Measurements from ENCODE around the gene LMO1.

LMO1 gene

DNA sequence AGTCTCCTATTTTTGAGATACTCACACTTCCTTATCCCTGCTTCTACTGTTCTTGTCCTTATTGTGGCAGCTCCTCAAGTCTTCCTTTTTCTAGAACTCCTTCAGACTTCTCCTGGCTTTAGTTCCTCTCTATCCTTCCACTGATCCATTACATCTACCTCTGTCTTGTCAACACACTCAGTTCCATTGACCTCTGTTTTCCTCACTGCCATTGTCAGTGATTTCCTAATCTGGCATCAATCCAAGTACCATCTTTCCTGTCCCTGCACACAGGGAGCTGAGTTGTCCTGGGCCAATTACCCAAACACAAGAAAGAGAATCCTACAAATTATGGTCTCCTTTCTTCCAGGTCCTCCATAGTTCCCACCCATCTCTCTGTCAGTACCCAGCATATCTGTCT, 66.9 kb downstream of the LMO1 start:
- TF ChIP-seq, protein P1, sequence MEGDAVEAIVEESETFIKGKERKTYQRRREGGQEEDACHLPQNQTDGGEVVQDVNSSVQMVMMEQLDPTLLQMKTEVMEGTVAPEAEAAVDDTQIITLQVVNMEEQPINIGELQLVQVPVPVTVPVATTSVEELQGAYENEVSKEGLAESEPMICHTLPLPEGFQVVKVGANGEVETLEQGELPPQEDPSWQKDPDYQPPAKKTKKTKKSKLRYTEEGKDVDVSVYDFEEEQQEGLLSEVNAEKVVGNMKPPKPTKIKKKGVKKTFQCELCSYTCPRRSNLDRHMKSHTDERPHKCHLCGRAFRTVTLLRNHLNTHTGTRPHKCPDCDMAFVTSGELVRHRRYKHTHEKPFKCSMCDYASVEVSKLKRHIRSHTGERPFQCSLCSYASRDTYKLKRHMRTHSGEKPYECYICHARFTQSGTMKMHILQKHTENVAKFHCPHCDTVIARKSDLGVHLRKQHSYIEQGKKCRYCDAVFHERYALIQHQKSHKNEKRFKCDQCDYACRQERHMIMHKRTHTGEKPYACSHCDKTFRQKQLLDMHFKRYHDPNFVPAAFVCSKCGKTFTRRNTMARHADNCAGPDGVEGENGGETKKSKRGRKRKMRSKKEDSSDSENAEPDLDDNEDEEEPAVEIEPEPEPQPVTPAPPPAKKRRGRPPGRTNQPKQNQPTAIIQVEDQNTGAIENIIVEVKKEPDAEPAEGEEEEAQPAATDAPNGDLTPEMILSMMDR (conservative IDR thresholded peaks at IDR 0.05; ENCODE audit: low read depth, low read length) = no peak
- no peak for DNase-seq (ENCODE audit: low read depth)
- H3K4me3 ChIP-seq (ENCODE audit: low read depth, low read length) = no peak overlapping the region

DNA sequence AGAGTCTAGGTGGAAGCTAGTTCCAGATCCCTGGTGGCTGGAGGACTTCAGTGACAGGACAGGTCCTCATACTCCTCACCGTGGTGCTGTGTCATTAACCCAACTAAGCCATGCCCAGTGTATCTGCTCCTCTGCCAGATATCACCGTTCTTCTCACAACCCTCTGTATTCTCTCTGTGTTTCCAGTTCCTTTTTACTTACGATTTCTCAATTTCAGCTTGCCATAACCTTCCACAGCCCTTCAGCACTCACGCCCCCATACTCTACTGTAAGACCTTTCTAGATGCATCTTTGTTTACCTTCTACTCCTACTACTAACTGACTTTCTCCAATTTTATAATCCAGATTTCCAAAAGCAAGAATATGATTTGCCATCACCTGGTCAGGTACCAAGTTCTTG, 68.7 kb downstream of the LMO1 start:
- DNase-seq (ENCODE audit: low read depth) = no peak
- H3K4me3 ChIP-seq (ENCODE audit: low read depth, low read length) = no peak overlapping the region
- TF ChIP-seq, protein P1 (conservative IDR thresholded peaks at IDR 0.05; ENCODE audit: low read depth, low read length) = no peak

- TF ChIP-seq, protein P1 (conservative IDR thresholded peaks at IDR 0.05; ENCODE audit: low read depth, low read length) = no peak
- DNase-seq (ENCODE audit: low read depth) = no peak
Measured at GRCh38 chr11:8192896-8193209, 70.8 kb downstream of the LMO1 start.

DNA sequence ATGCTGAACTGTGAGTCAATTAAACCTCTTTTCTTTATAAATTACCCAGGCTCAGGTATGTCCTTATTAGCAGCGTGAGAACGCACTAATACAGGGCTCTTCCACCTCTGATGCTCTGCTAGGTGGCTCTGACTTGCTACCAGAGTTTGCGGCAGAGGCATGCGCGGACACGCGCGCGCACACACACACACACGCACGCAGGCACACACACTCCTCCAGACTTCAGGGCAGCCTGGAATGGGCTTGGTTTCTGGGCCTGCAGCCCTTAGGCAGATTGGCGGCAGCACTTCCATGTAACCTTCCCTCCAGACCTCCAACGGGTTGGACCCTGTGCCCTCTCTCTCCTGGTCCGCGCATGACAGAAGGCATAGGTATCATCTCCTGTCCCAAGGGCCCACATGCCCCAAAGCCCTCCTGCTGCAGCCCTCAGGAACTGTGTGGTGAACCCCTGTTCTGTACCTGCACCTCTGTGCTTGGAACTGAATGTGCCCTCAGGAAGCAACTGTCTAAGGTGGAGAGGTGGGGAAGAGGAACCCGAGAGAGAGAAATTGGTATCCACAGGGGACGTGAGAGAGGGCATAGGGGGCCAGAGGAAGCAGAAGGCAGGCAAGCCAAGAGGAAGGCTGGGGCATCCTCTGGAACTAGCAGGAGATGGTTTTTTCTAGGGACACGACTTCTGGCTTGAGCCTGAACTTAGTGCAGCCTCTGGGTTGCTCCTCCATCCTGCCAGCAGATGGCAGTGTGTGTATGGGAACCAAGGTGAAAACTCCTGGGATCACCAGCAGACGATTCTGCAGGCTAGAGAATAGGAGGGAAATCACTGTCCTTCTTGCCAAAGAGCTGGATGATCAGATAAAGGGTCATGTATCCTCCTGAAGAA, 71.4 kb downstream of the LMO1 start:
- H3K4me3 ChIP-seq (ENCODE audit: low read depth, low read length) = no peak overlapping the region
- TF ChIP-seq, protein P1 (conservative IDR thresholded peaks at IDR 0.05; ENCODE audit: low read depth, low read length) = peak; percentile 94
- peak; percentile 85 for DNase-seq (ENCODE audit: low read depth)

More at GRCh38 chr11:8192896-8193209, 70.8 kb downstream of the LMO1 start:
- no peak overlapping the region for H3K4me3 ChIP-seq (ENCODE audit: low read depth, low read length)

GRCh38 chr11:8190431-8190830, 73.2 kb downstream of the LMO1 start:
- DNase-seq (ENCODE audit: low read depth) = no peak
- TF ChIP-seq, protein P1 (conservative IDR thresholded peaks at IDR 0.05; ENCODE audit: low read depth, low read length) = no peak
- no peak overlapping the region for H3K4me3 ChIP-seq (ENCODE audit: low read depth, low read length)

GRCh38 chr11:8186429-8186828, 77.2 kb downstream of the LMO1 start:
- TF ChIP-seq, protein P1 (conservative IDR thresholded peaks at IDR 0.05; ENCODE audit: low read depth, low read length) = no peak

DNA sequence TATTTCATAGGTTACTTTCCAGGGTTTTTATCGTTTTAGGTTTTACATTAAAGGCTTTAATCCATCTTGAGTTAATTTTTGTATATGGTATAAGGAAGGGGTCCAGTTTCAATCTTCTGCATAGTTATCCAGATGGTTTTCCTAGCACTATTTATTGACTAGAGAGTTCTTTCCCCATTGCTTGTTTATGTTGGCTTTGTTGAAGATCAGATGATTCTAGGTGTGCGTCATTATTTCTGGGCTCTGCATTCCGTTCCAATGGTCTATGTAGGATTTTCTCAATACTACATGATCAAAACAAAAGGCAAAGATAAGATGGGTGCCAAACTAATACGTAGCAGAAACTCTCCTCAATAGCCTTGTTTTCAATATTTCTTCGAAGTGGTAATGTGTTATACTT, 80.6 kb downstream of the LMO1 start:
- peak; percentile 8 for DNase-seq (ENCODE audit: low read depth)
- TF ChIP-seq, protein P1 (conservative IDR thresholded peaks at IDR 0.05; ENCODE audit: low read depth, low read length) = no peak
- no peak overlapping the region for H3K4me3 ChIP-seq (ENCODE audit: low read depth, low read length)

More at GRCh38 chr11:8186429-8186828, 77.2 kb downstream of the LMO1 start:
- H3K4me3 ChIP-seq (ENCODE audit: low read depth, low read length) = no peak overlapping the region
- no peak for DNase-seq (ENCODE audit: low read depth)

All from choroid plexus epithelial cell (primary cell).